ENCODE measurements around the gene GRIK3. TPM values are rescaled to one million over a fixed set of nuclear protein-coding genes. Genes with fewer than 3 reads are reported as not detected.

Gene GRIK3
- total RNA-seq, 1 donor from 2014 or later, result not detected

DNA sequence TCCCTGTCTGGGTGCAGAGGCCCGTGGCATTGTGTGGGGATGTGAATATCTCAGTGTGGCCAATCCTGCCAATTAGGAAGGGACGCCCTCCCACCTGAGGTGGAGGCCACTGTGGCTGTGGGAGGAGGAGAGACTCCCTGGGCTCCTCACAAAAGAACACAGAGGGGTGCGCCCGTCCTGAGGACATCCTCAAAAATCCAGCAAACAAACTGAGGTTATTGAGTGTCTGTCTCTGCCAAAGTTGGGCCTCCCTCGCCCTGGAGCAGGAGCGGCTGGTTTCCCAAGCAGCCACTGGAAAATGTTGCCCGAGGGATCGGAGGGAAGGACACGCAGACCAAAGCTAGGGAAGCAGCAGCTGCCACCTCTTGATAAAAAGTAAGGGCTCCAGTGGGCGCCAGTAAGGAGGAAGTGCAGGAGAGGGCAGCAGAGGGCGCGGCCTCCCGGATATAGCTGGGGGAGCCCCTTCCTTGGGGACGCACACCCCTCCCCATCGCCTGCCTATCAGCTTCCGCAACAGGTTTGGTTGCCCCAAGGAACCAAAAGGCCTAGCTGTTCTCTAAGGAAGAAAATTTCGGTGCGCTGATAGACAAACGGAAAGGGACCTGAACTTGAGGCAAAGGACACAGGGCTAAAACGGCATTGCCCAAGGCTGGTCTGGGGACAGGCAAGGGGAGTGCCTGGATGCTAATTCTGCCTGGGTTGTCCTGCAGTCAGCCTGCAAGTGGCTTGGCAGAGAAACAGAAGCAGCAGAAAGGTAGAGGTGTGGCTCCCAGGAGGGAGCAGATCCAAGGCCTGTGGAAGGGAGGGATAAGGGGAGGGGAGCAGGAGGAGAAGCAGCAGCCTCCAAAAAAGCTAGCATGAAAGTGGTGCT lies 1.7 kb upstream of the GRIK3 start:
- Mint-ChIP-seq H3K9me3 (ENCODE audit: unreplicated experiment) (no peaks in the 10 kb centered on the region), H3K4me1 (ENCODE audit: unreplicated experiment) (peaks cover 2% of the 10 kb centered on the region), H3K4me3 (ENCODE audit: unreplicated experiment) (no peak overlapping the region), H3K27ac (ENCODE audit: unreplicated experiment) (no peak overlapping the region), H3K27me3 (ENCODE audit: unreplicated experiment) (peaks cover 66% of the 10 kb centered on the region), H3K36me3 (ENCODE audit: unreplicated experiment) (no peaks in the 10 kb centered on the region)
- TF ChIP-seq, protein P1, sequence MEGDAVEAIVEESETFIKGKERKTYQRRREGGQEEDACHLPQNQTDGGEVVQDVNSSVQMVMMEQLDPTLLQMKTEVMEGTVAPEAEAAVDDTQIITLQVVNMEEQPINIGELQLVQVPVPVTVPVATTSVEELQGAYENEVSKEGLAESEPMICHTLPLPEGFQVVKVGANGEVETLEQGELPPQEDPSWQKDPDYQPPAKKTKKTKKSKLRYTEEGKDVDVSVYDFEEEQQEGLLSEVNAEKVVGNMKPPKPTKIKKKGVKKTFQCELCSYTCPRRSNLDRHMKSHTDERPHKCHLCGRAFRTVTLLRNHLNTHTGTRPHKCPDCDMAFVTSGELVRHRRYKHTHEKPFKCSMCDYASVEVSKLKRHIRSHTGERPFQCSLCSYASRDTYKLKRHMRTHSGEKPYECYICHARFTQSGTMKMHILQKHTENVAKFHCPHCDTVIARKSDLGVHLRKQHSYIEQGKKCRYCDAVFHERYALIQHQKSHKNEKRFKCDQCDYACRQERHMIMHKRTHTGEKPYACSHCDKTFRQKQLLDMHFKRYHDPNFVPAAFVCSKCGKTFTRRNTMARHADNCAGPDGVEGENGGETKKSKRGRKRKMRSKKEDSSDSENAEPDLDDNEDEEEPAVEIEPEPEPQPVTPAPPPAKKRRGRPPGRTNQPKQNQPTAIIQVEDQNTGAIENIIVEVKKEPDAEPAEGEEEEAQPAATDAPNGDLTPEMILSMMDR (IDR thresholded peaks at IDR 0.05), result no peak
- no peak for DNase-seq (ENCODE audit: extremely low spot score, unreplicated experiment)

DNA sequence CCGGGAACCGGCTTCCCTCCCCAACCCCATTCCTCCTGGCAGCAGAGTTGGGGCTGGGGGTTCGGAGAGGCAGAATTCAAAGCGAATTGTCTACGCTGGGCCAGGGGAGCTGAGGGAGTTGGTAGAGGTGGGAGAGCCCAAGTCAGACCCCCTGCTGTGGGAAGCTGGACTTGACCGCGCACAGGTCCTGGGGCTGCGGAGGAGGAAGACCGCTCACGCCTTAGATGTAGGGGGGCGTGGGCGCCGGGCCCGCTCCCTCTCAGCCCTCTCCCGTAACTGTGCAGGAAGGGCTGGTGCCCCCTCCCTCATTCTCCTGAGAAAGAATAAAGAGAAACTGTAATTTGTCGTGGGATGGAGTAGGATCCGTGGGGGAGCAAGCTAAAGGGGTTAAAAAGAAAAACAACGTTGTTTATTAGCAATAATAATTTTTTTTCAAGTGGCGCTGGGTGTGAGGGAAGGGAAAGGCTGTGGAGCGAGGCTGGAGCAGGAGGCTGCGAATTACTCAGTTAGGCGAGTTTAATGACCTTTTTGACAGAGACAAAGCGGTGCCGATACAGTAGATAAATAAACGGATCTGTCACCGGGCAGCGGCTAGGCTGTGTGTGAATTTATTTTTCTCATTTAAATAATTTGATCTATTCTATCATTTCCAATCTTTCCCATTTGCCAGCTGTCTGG lies 838 bp upstream of the GRIK3 start:
- Mint-ChIP-seq H3K4me3 (ENCODE audit: unreplicated experiment) (no peak overlapping the region), H3K27me3 (ENCODE audit: unreplicated experiment) (peaks cover 70% of the 10 kb centered on the region), H3K9me3 (ENCODE audit: unreplicated experiment) (no peaks in the 10 kb centered on the region), H3K27ac (ENCODE audit: unreplicated experiment) (no peak overlapping the region), H3K4me1 (ENCODE audit: unreplicated experiment) (peaks cover 2% of the 10 kb centered on the region), H3K36me3 (ENCODE audit: unreplicated experiment) (no peaks in the 10 kb centered on the region)
- no peak for DNase-seq (ENCODE audit: extremely low spot score, unreplicated experiment)
- TF ChIP-seq, protein P1 (IDR thresholded peaks at IDR 0.05), result no peak

DNA sequence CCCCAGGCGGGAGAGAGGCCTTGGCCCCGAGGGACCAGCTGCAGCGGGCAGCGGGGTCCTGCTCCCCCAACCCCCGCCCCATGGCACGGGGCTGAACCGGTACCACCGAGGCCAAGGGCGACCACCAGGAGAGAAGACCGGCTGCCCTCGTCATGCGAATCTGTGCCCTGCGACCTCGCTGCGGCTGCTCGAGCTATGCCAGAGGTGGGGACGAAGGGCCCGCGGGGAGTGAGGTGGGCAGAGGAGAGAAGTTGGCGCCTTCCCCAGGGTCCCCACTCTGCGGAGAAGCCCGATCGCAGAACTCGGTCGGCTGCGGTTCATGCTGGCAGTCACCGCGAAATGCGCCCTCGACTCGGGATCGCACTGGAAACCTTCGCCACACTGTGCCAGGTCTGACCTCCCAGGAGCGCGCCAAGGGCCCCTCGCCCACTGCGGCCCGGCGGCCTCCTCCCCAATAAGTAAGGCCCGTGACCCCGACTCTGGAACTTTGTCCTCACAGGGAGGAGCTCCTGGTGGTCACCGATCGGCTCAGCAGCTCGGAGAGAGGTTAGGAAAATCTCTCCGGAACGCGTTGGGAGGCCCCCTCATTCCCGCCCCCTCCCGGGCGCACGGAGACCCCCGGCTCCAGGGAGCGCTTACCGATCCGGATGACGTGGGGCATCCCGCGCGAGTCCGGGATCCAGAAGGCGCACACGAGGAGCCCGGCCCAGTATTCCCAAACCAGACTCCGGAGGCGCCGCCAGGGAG lies 787 bp downstream of the GRIK3 start:
- peaks cover 62% of the 10 kb centered on the region for H3K27me3 Mint-ChIP-seq (ENCODE audit: unreplicated experiment)

DNA sequence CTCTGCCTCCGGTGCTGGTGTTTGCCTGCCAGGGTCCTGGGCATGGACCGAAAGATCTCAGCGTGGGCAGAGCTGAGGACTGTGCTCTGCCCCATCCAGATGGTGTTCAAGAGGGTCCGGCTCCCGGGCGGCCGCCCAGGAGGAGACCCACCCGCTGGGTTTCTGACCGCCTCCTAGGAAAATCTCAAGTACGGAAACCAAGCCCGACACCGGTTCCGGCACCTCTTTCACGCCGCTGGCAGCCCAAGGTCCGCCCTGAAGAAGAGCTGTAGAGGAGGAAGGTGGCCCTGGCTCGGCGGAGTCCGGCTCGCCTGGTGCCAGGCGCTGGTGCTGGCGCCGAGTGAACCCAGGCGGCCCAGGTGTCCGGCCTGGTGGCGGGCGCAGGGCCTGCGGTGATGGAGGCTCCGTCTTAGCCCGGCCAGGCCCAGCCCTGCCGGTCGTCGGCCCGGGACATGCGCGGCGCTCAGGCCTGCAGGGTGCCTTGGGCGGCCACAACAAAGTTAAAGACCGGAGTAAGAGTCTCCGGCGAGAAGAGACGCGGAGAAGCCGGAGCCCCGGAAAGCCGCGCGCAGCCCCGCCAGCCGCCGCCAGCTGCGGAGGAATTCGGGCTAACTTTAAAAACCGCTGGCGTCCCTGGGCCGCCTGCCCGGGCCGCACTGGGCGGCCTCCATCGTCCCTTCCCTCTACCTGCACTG lies 1.5 kb downstream of the GRIK3 start:
- no peak for DNase-seq (ENCODE audit: extremely low spot score, unreplicated experiment)
- H3K9me3 Mint-ChIP-seq (ENCODE audit: unreplicated experiment), result no peaks in the 10 kb centered on the region
- no peak overlapping the region for H3K27ac Mint-ChIP-seq (ENCODE audit: unreplicated experiment)
- no peaks in the 10 kb centered on the region for H3K36me3 Mint-ChIP-seq (ENCODE audit: unreplicated experiment)
- no peak overlapping the region for H3K4me3 Mint-ChIP-seq (ENCODE audit: unreplicated experiment)
- peaks cover 2% of the 10 kb centered on the region for H3K4me1 Mint-ChIP-seq (ENCODE audit: unreplicated experiment)
- TF ChIP-seq, protein P1 (IDR thresholded peaks at IDR 0.05), result no peak
- H3K27me3 Mint-ChIP-seq (ENCODE audit: unreplicated experiment), result peaks cover 54% of the 10 kb centered on the region

More for the DNA sequence above, 787 bp downstream of the GRIK3 start:
- Mint-ChIP-seq H3K9me3 (ENCODE audit: unreplicated experiment) (no peaks in the 10 kb centered on the region), H3K27ac (ENCODE audit: unreplicated experiment) (no peak overlapping the region), H3K4me1 (ENCODE audit: unreplicated experiment) (peaks cover 2% of the 10 kb centered on the region), H3K36me3 (ENCODE audit: unreplicated experiment) (no peaks in the 10 kb centered on the region), H3K4me3 (ENCODE audit: unreplicated experiment) (no peak overlapping the region)
- TF ChIP-seq, protein P1 (IDR thresholded peaks at IDR 0.05), result no peak
- no peak for DNase-seq (ENCODE audit: extremely low spot score, unreplicated experiment)
